GM12892 (cell line): ENCODE measurements around the gene KIF16B.

Source experiments
- POLR2A ChIP-seq: IDR thresholded peaks from 2 replicates; pipeline ENCODE4 v1.6.1; 2011; ENCODE audit warnings: low read depth, low read length, control low read depth
- POLR2AphosphoS5 ChIP-seq: IDR thresholded peaks from 2 replicates; pipeline ENCODE4 v1.6.1; 2011; ENCODE audit warnings: low read depth, low read length, control low read depth

DNA sequence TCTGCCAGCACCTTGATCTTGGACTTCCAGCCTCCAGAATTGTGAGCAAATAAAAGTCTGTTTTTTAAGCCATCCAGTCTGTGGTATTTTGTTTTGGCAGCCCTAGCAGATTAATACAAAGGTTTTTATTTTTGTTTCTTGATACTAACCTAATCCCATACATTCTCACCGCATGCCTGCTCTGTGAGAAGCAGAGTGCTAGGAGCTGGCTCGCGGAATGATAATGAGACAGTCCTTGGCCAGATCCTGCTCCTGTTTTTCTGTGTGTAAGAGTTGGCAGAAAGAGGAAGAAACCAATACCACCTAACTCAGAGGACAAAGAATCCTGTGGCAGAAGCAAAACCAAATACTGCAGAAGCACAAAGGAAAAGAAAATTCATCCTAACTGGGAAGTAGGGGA is 82.6 kb downstream of the KIF16B start:
- TF ChIP-seq POLR2A (no peak), POLR2AphosphoS5 (no peak)
